T-helper 2 cell treated with Interferon-gamma antibody and Interleukin-4, amounts not matched to agents 100 ng/mL and 5 ng/mL, for 36 hours (primary cell): ENCODE results near the gene TMBIM1. TPM values are rescaled to one million over a fixed set of nuclear protein-coding genes. Genes with fewer than 3 reads are reported as not detected.
"Not testable (repeated sequence)": the region's sequence is repeated elsewhere in the genome, so short reads cannot be mapped to it uniquely, and the experiment has no call there.

Experiments used
- intact Hi-C: fragments of 100-400 bp; cut with micrococcal nuclease; formaldehyde crosslinking; loops from one replicate; pipeline ENCODE4 v1.15.1; 2023
- total RNA-seq: library from RNA; stranded (reverse); gene quantifications from 2 replicates; pipeline ENCODE4 v1.2.3, GENCODE V29; 2022

TMBIM1 gene
- total RNA-seq, 1 donor from 2014 or later = 86.1 TPM

GRCh38 chr2:218318241-218318640 is 25.9 kb upstream of the TMBIM1 start:
- intact Hi-C loops = no loop called here

DNA sequence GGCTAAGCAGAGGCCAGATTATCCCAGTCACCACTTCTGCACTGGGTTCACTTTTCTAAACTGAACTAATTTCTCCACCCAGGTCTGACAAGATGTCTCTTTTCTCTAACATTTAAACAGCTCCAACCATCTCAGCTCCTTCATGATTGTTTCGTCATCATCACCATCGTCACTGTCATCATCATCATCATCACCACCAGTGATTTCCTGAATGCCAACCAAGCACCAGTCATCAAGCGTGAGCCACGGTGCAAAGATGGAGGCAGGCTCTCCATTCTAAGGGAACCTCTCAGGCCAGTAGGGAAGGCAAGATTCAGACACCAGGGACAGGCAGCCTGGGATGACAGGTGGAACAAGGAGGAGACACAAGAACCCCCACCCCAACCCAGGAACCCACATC is 25.5 kb upstream of the TMBIM1 start:
- intact Hi-C loops = loop anchor here (2.0 kb wide), 1 partner anchor 17 kb away; no protein-coding TSS in a partner anchor

DNA sequence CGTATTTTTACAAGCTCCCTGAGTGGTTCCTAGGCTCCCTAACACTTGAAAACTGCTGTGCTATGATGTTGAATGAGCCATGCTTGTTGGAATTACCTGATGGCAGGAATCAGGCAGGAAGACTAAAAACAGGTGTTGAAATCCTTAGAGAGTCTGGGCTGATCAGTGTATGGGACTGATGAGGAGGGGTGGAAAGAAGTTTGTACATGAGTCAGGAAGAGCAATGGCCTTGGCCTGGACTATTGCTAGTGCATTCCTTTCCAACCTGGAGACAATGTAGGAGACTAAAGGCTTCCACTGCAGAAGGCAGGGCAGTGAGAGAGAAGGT is 25.0 kb upstream of the TMBIM1 start:
- intact Hi-C loops = loop anchor here (2.0 kb wide), 1 partner anchor 16 kb away; no protein-coding TSS in a partner anchor

GRCh38 chr2:218315397-218315796 is 23.1 kb upstream of the TMBIM1 start:
- intact Hi-C loops = no loop called here

- intact Hi-C loops = not testable (repeated sequence)
These were observed 22.5 kb upstream of the TMBIM1 start for GRCh38 chr2:218314764-218315163.

DNA sequence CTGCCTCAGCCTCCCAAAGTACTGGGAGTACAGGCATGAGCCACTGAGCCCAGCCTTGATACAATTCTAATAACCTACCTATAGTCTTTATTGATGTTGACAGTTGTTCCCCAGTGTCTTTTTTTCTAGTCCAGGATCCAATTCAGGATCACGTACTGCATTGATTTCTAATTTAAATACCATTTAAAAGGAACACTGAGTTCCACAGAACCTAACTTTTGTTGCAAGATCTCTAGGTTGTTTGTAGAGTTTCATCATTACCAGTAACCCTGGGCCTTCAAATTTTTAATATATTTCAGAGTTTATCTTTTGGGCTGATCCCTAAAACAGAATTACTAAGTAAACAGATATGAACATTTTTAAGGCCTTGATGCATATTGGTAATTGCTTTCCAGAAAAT is 21.1 kb upstream of the TMBIM1 start:
- intact Hi-C loops = no loop called here

DNA sequence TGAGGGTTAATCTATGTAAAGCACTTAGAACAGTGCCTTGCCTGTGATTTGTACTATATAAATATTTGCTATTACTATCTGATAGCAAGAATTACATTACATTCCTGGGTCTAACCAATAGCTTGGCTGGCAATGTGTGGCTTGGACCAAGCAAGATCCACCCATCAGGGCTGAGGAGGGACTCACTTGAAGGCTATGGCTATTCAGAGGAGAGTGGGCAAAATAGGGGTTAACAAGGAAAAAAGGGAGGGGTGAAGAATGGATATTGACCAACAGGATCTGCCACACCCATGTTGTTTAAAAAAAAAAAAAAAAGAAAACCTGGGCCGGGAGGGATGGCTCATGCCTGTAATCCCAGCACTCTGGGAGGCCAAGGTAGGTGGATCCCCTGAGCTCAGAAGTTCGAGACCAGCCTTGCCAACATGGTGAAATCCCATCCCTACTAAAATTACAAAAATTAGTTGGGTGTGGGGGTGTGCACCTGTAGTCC is 20.0 kb upstream of the TMBIM1 start:
- intact Hi-C loops = no loop called here

- intact Hi-C loops = not testable (repeated sequence)
These were observed 19.4 kb upstream of the TMBIM1 start for GRCh38 chr2:218311541-218312266.

- intact Hi-C loops = no loop called here
These were observed 18.7 kb upstream of the TMBIM1 start for GRCh38 chr2:218310853-218311540.

GRCh38 chr2:218307415-218308090 is 15.2 kb upstream of the TMBIM1 start:
- intact Hi-C loops = no loop called here

DNA sequence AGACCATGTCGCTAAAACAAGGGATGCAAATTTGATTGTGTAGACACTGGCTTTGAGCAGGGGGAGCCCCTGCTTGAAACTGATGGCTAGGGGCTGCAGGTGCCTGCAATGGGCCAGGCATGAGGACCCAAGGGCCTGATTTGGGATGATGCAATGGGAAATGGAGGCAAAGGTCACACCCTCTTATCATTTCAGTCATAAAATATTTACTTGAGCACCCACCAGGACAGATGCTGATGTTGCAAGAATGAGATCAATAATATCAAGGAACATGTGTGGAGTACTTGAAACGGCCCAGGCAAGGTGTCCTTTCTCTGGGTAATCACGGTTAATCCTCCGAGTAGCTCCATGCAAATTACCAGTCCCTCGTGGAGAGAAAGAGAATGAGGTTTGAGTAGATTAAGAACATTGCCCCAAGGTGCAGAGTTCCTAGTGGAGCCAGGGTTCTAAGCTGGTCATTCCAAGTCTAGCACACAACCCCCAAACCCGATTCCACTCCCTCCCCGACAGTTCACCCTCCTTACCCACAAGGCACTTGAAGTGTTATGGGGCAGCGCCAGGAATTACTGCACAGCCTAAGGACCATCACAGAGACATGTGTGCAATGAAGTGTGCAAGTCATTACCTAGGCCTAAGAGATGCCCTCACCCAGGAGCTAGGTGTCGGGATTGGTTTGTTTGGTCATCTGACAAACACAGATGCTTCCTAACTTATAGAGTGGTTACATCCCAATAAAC is 14.0 kb upstream of the TMBIM1 start:
- intact Hi-C loops = no loop called here

GRCh38 chr2:218305383-218305782 is 13.1 kb upstream of the TMBIM1 start:
- intact Hi-C loops = no loop called here

DNA sequence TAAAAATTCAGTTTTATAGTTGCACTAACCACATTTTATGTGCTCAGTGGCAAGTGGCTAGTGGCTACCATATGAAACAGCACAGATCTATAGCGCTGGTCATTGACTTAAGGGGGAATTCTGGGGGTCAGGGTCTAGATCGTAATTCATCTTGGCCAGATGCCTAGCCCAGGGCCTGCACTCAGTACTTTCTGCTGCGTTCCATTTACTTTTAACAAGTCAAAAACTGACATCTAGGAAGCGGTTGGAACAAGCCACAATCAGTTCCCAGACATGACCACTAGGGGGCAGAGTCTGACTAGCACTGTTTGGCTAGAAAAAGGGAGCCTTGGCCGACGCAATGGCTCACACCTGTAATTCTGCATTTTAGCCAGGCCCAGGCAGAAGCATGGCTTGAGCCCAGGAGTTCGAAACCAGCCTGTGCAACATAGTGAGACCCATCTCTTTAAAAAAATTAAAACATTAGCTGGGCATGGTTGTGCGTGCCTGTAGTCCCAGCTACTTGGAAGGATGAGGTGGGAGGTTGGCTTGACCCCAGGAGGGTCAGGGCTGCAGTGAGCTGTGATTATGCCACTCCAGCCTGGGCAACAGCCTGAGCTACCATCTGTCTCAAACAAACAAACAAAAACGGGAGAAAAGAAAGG is 9.0 kb upstream of the TMBIM1 start:
- intact Hi-C loops = loop anchor here (1.0 to 2.0 kb wide), 5 partner anchors 9 to 165 kb away; partner anchors contain the start of genes CATIP and TMBIM1

DNA sequence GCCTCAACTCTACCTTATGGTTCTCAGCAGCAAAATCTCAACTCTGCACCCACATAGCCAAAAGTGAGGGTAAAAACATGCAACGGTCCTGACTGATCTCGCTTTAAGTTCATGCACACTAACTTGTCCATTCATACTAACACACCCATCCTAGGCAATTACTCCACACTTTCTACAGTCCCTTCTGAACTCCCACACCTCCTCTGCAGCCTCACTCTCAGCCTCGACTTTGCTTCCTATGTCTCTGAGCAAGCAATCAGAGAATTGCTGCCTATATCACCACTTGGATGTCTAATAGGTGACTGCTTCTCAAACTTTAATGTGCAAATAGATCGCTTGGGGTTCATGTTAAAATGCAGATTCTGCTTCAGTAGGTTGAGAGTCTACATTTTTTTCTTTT is 7.8 kb upstream of the TMBIM1 start:
- intact Hi-C loops = loop anchor here (2.0 kb wide), 1 partner anchor 17 kb away; no protein-coding TSS in a partner anchor

GRCh38 chr2:218298314-218298875 is 6.1 kb upstream of the TMBIM1 start:
- intact Hi-C loops = no loop called here

DNA sequence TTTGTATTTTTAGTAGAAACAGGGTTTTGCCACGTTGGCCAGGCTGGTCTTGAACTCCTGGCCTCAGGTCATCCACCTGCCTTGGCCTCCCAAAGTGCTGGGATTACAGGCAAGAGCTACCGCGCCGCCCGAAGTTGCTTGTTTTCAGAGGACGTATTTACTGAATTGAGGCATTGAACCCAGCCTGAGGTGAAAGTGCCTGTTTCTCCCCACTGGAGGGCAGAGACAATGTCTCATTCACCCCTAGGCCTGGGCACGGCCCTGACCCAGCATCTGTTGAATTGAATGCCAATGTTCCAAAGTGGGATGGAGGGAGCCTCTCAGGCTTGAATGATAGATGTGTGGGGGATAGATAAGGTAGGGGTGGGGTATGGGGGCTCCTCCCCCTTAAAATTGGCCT is 4.5 kb upstream of the TMBIM1 start:
- intact Hi-C loops = no loop called here

DNA sequence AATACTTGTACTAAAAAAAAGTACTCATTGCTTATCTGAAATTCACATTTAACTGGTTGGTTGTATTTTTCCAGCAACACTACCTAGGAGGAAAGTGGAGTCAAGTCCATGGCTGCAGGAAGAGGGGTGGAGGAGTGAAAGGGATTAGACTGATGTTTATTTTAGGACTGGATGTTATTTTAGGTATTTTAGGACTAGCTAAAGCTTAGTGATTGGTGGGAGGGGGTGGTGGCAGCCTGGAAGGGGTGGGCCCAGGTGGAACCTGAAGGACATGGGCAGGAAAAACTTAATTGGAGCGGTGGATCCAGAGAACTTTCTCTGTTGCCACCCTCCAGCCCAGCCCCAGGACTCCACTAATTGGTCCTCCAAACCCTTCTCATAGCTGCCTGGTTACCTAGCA is 3.9 kb upstream of the TMBIM1 start:
- intact Hi-C loops = no loop called here

DNA sequence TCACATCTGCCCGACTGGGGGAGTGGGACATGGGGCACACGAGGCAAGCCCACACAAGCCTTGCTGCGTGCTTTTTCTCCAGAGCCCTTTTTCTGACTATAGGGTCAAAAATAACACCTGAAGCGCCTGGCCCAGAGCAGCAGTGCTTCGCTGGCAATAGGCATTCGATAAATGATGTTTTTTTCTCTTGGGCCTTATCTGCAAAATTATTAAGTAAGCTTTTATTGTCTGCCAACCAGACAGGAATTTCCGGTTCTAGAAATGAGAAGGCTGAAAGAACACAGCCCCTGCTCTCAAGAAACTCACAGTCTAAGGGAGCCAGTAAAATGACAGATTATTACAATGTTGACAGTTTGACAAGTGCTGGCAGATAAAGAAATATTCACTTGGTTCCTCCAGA is 2.7 kb upstream of the TMBIM1 start:
- intact Hi-C loops = no loop called here

DNA sequence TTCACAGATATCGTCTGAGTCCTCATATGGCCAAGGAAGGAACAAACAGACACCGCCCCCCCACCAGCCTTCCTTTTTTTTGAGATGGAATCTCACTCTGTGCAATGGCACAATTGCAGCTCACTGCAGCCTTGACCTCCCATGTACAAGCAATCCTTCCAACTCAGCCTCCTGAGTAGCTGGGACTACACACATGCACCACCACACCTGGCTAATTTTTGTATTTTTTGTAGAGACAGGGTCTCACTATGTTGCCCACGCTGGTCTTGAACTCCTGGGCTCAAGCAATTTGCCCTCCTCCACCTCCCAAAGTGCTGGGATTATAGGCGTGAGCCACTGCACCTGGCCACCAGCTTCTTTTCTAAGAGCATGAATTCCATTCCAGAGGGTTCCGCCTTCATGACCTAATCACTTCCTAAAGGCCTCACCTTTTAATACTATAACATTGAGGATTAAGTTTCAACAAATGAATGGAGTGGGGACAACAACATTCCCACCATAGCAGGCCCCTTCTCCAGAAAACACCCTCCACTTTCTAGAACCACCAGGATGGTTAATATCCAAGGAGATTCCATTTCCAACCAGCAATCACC is 2.2 kb upstream of the TMBIM1 start:
- intact Hi-C loops = no loop called here
